HG03064 (cell line): Measurements from ENCODE around the gene TMEM132E.

ENCODE experiments used
- ATAC-seq: cut with Tn5 transposase; IDR thresholded peaks from one replicate; pipeline ENCODE4 v1.9.1; 2021; ENCODE audit warnings: low read depth; ENCODE audit not compliant: unreplicated experiment

Gene TMEM132E

DNA sequence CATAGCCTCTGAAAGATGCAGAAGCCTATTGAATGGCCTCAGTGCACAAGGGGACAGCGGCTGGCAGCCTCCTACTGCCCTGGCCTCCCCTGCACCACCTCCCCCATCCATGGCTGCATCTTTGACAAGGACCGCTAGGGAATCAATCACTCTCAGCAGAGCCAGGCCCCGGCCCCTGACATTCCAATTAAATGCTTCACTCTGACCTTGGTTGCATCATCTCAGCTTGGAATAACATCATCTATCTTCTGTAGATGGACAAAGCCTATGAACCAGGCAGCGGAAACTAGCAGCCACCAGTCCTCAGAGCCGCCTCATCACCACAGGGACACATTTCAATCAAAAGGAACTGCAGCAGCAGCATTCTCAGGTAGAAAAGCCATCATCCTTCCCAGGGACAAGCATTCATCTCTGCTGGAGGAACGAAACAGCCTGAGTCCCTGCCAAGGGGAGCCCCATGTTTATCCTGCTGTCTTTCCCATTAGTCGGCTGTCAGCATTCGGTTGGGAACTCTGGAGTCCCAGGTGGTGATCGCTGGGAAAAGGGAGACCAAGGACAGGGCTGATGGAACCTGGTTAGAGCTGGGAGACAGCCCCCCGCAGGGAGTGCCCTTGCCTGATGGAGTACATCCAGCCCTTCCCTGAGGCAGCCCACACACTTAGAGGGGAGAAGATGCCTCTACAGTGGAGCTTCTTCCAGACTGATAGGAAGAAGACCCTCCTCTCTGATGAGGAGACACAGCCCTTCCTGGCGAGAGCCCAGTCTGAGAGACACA is 11.5 kb upstream of the TMEM132E start:
- ATAC-seq = no peak

DNA sequence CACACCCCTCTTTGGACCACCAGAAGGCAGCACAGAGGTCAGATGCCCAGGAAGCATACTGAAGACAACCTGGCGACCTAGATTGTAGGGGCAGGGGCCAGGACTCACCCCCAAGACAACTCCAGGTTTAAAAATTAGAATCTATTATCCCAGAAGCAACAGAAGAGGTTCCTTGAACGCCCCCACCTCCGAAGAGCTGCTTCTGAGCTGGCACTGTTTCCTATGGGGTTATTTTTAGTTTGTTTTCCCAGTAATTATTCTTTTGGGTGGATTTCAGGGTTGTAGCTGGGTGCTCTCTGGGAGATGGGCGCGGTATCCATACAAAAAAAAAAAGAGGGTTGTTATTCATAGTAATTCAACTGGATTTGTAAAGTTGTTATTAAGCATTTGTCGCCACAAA is 10.4 kb upstream of the TMEM132E start:
- ATAC-seq = no peak

DNA sequence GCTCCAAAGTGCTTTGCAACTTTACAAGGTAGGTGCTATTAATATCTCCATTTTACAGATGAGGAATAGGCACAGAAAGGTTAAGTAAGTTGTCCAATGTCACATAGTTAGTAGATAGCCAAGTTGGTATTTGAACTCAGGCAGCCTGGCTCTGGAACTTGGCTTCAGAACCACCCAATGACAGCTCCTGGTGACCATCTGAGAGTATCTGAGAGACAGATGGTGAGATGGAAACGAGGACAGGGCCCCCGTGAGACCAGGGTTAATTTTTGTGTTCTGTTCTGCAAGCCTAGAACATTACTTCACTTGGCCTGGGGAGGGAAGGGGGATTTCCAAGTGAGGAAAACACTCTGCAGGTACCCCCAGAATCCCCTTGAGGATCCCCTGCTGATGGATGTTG is 9.8 kb upstream of the TMEM132E start:
- ATAC-seq = no peak

DNA sequence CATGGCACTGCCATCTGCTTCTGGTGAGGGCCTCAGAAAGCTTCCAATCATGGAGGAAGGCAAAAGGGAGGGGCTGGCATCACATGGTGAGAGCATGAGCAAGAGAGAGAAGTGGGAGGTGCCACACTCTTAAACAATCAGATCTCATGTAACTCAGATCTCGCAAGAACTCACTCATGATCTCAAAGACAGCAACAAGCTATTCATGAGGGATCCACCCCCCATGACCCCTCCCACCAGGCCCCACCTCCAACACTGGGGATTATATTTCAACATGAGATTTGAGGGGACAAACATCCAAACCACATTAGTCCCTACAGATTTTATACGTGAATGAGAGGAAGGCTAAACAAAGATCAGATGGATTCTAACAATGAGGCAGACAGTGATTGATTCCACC is 8.9 kb upstream of the TMEM132E start:
- no peak for ATAC-seq

DNA sequence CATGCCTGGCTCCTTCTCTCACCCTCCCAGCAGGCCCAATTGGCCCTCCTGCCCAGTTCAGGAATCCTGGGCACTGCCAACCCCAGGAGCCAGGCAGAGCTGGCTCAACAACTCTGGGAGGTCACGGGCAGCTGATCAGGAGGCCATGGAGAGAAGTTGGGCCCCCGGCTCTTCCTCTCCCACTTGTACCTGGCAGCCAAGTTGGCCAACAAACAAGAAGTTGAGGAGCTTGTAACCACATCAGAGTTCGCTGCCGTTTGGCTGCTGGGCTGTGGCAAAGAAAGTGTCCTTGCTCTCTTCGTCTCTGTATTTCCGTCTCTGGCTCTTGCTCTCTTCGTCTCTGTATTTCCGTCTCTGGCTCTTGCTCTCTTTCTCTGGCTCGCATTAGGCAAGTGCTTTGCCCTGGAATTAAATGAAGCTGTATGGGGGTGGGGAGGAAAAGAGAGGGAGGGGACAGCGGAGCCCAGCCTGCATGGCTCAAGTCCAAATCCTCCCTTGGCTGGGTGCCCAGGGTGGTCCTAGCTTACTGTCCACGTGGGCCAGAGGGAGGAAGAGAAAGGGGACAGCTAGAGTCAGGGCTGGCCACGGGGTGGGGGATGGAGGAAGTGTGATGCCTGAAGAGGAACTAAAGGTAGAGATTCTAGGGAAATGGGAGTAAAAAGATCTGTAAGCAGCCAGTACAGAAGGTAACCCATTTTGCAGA is 7.8 kb upstream of the TMEM132E start:
- ATAC-seq = no peak

DNA sequence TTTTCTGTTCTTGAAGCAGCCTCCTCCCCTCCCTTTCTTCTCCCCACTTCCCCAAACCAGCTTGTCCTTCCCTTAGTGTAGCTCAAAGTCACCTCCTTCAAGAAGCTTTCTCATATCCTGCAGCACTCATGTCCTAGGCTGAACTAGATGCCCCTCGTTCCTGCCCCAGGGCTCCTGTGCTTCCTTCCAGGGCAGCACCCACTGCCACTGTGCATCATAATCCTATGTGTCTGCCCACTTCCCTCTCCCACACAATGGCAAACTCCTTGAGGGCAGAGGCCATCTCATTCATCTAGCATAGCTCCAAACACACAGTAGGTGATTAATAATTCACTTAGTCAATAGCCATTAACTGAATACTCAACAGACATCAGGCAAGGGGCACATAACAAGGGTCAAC is 6.9 kb upstream of the TMEM132E start:
- ATAC-seq = no peak

DNA sequence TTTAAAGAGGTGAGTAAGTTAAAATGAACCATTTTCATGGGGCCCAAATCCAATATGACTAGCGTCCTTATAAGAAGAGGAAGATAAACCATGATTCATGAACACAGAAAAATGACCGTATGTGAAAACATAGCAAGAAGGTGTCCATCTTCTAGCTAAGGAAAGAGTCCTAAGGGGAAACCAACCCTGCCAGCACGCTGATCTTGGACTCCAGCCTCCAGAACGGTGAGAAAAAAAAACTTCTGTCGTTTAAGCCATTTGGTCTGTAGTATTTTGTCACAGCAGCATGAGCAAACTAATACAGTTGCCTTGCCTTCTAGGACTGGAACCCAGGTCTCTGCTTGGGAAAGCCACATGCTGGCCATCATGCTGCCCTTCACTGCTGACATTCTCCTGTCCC is 4.2 kb upstream of the TMEM132E start:
- no peak for ATAC-seq

DNA sequence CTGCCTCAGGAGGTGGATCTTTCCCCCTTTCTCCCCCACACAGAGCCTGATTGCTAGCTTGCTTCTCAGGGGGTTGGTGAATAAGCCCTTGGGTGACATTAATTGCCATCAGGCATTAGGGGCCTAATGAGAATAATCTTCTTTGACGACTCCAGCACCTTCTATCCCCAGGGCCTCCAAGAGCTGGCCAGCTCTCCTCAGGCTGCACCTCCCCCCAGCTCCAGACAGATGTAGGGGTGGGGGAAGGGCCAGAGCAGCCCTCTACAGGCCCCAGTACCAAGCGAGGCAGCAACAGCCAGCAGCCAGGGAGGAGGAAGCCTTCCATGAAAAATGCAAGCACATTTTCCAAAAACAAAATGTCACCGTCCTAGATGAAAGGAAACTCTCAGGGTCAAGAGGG is 1.4 kb upstream of the TMEM132E start:
- no peak for ATAC-seq

DNA sequence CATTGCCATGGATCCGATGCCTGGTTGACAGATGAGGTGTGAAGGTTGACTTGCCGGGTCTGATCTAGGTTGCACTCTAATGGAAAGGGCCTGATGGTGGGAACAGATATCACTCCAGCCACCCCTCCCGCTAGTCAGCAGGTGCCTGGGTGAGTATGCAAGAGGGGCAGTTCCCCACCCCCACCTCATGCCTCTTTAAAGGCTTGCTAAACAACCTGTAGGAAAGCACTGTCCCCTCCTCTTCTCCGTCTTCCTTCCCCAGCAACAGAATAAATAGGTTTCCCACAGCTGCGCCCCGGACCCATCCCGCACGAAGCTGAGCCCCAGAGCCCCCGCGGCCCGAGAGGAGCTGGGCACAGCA is 746 bp upstream of the TMEM132E start:
- ATAC-seq = no peak

DNA sequence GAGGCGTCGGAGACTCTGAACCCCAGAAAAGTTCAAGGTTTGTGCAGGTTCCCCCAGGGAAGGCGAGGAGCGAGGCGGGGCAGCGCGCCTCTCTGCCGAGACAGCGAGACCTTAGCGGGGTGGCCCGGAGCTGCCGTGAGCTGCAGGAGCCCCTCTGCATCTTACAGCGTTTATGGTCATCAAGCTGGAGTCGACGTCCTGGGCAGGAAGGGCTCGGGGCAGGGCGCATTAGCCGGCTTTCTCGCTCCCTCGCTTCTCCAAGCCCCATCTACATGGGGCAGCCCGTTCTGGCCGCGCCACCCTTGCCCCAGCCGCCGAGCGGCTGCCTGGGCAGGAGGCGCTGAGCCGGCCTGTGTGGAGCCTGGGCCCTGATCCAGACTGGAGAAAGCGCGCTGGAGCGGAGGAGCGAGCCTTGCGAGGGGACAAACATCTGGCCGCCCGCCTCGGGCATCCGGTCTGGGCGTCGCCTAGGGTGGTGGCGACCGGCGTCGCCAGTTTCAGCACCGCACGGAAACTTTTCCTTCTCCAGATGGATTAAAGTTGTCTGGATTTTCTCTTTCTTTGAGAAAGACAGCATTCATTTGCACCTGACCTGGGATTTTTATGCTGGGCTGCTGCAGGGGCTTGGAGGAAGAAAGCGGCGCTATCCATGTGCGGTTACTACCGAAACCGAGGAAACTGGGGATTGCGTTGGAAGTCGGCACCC is 750 bp downstream of the TMEM132E start:
- no peak for ATAC-seq

DNA sequence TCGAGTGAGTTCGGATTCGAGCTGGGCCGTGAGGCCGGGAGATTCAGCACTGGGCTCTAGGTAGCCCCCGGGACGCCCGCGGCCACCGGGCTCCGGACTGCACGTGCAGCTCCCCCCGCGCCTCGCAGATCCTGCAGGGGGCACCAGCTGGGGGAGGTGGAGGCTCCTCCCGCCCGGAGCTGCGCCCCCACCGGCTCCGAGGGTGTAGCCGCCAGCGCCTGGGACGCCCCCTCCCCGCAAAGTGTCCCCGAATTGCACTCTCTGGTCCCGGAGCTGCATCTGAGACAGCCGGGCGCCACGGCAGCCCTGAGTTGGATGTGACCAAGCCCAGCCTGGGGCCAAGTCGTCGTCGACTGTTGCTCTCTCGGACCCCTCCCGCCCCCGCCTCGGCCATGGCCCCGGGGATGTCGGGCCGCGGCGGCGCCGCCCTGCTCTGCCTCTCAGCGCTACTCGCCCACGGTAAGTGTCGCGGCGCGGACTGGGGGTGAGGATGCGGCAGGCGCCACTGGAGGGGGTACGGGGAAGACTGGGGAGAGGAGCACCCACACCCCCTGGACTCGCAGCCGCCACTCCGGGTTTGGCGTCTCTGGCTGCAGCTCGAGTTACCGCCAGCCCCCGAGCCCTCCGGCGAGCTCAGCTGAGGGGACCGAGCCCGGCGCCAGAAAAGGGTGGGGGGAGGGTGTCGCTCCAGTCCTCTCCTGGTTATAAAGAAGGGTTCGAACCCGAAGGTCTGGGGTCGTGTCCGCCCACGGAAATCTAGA is 1.5 kb downstream of the TMEM132E start:
- no peak for ATAC-seq

DNA sequence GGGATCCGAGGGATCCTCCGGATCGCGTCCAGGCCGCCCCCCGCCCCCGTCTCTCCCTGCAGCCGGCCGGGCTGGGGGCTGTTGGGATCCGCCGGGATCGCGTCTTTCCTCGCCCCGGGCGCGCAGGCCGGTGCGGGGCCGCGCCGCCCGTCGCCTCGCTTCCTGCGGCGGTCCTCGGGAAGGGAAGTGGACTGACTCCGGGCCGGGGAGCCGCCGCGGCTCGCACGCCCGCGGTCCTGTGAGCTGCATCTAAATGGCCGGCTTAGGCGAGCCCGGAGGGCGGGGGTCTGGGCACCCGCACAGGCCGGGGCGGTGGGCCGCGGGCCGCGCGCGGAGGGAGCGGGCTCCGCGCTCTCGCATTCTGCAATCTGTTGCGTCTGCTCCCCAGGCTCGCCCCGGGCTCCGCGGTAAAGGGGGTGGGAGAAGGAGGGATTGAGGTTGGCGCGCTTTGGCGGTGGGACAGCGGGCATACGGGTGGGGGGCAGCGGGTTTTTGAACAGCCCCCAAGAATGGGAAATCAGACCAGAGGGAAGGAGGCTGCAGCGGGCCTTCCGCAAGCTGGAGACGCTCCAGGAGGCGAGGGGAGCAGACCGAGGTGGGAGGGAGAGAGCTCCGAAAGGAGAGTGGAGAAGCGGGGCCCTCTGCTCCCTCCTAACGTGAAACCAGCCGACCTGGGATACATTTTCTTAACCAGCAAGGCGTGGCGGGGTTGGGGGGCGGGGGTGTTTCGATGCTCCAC is 2.2 kb downstream of the TMEM132E start:
- ATAC-seq = no peak

DNA sequence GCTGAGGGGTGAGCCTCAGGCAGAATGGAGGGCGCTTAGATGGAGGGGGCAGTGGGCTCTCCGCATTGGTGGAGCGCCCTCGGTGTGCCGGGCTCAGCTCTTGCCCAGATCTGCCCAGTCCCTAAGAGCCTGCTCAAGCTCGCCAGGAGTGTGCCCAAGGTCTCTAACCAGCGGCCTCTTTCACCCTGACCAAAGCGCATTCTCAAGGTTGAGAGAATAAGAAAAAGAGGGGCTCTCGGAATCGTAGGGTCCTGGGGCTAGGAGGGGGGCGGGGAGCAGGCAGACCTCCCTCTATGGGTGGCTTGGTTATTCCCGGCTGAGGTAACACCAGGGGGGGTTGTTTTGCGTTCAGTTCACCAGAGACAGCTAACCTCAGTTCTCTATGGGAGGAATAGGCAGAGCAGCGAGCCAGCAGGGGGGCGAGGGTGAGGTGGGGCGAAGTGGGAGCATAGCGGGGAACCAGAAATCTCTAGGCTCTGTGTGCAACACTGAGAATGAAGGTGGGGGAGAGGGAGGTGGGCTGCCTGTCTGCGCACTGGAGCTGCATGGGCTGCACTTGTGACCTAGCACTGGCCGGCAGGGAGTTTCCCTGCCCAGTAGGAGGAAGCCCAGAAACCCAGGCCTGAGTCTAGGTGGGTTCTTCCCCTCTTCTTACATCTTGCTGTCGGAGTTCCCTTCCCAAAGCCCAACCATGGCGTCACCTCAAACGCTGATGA is 3.0 kb downstream of the TMEM132E start:
- ATAC-seq = no peak

DNA sequence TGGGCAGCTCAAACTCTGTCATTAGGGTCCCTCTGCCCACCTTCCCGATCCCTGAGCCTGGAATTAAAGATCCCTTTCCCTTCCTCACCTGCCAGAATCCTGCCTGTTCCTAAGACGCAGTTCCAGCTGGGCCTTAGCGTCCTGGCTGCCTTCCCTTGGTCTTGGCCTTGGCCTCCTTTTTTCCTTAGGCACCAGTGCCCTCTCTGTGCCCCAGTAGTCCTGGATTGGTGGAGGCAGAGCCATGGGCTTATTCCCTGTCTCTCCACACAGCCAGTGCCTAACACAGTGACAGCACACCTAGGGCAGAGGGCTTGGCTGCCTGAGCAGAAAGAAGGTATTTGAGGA is 3.5 kb downstream of the TMEM132E start:
- no peak for ATAC-seq

DNA sequence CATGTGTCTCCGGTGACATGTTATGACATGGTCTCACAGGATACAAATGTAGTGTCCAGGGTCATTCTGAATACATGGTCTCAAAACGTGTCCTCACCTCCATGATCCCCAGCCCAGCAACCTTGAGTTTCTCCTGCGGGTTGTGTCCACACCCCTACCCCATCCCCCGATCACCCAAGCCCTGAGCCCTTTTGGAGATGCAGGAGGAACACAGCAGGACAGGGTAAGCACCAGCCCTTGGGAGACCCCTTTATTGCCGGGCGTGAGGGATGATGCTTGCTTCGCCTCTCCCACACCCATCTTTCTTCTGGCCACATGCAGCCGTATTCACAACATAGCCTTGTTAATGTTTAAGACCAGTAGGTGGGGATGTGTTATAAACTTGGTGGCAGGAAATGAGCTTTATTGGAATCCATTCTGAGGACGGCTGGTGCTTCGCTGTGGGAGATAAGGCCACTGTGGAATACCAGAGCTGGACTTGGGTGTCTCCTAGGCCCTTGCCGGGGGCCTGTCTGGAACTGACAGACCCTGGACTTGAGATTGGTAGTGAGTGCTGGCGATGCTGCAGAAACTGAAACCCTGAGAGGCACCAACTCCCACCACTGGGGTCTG is 5.5 kb downstream of the TMEM132E start:
- ATAC-seq = no peak

DNA sequence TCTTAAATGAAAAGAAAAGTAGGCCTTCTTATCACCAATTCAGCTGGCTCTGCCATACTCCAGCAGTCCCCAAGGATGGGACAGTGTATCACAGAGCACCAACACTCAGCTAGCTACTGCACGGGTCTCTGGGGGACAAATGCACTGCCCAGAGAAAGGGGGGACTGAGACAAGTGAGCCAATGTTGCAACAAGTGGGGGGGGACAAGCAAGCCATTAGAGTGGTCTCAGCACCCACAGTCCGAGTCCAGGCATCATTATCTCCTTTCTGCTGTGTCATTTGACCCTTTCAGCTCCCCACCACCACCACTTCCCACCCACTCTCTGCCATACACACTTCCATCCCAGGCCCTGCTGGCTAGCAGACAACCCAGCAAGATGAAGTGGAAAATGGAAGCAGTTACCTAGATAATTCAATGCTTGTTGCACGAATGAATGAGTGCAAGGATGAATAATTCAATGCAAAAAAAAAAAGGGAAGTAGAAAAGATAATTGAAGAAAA is 7.0 kb downstream of the TMEM132E start:
- no peak for ATAC-seq

DNA sequence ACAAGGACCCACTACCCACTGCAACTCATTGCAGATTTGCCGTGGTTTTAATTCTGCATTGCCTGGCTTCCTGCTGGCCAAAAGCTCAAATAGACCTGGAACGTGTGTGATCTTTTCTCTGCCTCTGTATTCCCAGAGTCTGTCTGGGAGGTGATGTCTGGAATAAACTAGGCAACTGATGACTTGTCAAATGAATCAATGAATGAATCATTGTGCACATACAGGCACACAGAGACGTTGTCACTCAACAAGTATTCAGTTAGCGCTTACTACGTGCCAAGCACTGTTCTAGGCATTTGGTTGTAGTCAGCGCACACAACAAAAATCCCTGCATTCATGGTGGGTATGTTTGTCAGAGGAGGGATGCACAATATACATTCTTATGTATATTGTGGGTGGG is 8.9 kb downstream of the TMEM132E start:
- ATAC-seq = no peak

DNA sequence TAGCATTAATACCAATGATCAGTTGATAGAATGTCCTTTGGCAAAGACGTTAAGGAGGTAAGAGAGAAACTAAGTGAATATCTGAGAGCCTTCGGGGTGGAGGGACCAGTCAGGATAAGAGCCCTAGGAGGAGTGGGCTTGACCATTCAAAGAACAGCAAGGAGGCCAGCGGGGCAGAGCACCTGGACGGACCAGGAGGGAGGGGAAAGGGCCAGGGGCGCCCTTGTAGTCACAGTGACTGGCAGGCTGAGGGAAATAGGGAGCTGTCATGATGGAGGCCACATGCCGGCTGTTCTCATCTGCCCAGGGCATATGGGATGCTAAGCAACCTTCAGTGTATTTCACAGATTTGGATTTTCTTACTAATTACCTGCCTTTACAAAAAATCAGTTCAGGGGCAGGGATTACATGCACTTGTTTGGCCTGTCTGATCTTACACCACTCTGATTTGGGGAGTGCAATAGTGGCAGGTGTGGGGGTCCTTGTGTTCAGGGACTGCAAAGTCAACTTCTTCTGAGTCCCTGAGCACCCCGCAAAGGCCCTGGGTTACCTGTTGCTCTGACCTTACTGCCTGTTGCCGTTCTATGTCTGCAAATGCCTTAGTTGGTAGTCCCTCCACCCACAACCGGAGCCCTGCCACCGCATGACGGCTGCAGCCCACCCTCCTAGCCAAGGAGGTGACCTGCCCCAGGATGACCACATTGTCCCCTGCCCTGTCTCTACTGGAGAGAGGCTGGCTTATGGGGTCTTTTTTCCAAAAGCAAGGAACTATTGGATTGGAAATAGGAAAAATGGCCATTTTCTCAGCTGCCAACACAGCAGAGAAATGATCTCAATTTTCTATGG is 10.0 kb downstream of the TMEM132E start:
- no peak for ATAC-seq
